Measurements from ENCODE around the gene PPP1R13B. TPM values are rescaled to one million over a fixed set of nuclear protein-coding genes. Genes with fewer than 3 reads are reported as not detected.
A peak's percentile ranks its signal among the peaks of the same experiment; 100 is the strongest.

Gene PPP1R13B
- polyA plus RNA-seq, 2 of the 4 experiments (the other 2 are of a cell fraction), result 2.2 to 2.7 TPM

DNA sequence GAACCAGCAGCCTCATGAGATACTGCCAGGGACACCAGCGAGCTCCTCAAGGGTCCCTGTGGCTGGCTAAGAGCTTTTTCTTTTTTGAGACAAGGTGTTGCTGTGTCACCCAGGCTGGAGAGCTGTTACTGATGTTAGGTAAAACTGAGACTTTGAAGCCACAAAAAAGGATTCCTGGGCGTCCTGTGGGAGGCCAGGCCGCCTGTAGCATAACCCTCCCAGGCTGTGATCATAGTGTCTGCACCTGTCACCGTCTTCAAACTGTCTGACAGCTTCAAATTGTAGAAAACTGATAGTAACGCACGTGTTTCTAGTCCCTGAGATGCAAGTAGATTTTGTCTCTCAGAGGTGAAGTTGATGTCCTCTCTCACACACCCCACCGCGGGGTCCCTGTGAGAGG lies 127.6 kb downstream of the PPP1R13B start (continued):
- TF ChIP-seq, protein P1, sequence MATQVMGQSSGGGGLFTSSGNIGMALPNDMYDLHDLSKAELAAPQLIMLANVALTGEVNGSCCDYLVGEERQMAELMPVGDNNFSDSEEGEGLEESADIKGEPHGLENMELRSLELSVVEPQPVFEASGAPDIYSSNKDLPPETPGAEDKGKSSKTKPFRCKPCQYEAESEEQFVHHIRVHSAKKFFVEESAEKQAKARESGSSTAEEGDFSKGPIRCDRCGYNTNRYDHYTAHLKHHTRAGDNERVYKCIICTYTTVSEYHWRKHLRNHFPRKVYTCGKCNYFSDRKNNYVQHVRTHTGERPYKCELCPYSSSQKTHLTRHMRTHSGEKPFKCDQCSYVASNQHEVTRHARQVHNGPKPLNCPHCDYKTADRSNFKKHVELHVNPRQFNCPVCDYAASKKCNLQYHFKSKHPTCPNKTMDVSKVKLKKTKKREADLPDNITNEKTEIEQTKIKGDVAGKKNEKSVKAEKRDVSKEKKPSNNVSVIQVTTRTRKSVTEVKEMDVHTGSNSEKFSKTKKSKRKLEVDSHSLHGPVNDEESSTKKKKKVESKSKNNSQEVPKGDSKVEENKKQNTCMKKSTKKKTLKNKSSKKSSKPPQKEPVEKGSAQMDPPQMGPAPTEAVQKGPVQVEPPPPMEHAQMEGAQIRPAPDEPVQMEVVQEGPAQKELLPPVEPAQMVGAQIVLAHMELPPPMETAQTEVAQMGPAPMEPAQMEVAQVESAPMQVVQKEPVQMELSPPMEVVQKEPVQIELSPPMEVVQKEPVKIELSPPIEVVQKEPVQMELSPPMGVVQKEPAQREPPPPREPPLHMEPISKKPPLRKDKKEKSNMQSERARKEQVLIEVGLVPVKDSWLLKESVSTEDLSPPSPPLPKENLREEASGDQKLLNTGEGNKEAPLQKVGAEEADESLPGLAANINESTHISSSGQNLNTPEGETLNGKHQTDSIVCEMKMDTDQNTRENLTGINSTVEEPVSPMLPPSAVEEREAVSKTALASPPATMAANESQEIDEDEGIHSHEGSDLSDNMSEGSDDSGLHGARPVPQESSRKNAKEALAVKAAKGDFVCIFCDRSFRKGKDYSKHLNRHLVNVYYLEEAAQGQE (IDR thresholded peaks at IDR 0.05), result no peak
- TF ChIP-seq EHF (CRISPR knock-in tag; IDR thresholded peaks at IDR 0.05) (no peak), TP53 (CRISPR knock-in tag; IDR thresholded peaks at IDR 0.05) (no peak)

DNA sequence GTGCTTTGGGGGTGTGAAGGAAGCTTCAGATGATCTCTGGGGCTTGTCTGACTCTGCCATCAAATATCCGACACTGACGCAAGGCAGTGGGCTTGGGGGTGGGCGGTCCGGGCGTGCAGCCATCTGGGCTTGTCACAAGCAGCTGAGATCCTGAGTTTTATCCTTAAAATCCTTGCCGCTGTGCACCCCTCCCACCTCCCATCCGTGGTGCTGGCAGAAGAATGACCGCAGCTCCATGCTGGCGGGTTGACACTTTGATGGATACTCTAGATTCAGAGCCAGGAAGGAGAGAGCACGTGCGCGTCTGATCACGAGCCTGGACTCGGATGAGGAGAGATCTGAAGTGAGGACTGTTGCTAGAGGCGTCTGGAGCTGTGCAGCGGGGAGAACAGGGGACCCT lies 128.8 kb downstream of the PPP1R13B start:
- ATAC-seq, result no peak
- FAIRE-seq, result no peak
- Histone ChIP-seq H3K4me2 (no peak overlapping the region), H3K9me3 (no peaks in the 10 kb centered on the region), H3K27ac (no peak overlapping the region), H3K4me1 (peaks cover 23% of the 10 kb centered on the region; the same call in 2 of the 3 replicates), H3K4me3 (no peak overlapping the region)
- 92% methylated on average over 16 of the region's 16 CpGs for WGBS (ENCODE audit: missing lambda C conversion rate)
- ChIA-PET POLR2A (no interaction called here), CTCF (interaction anchor here (0.6 to 1.3 kb wide), 8 partner anchors 8 to 96 kb away, joined by 3 to 7 read pairs (median 3); no protein-coding TSS in a partner anchor)
- DNase-seq (ENCODE audit: low read depth in 1 of 2, low spot score in 1 of 2), result no peak
- TF ChIP-seq HOXB5 (CRISPR knock-in tag; IDR thresholded peaks at IDR 0.05) (no peak), RFX5 (IDR thresholded peaks at IDR 0.05) (no peak), HDAC2 (IDR thresholded peaks at IDR 0.05) (no peak), RAD21 (conservative IDR thresholded peaks at IDR 0.05 in 1 of 2, IDR thresholded peaks at IDR 0.05 in 1 of 2) (no peak), NFE2L2 (conservative IDR thresholded peaks at IDR 0.05; ENCODE audit: low read length) (no peak), ZSCAN20 (CRISPR knock-in tag; IDR thresholded peaks at IDR 0.05) (no peak)
- TF ChIP-seq, protein P2, sequence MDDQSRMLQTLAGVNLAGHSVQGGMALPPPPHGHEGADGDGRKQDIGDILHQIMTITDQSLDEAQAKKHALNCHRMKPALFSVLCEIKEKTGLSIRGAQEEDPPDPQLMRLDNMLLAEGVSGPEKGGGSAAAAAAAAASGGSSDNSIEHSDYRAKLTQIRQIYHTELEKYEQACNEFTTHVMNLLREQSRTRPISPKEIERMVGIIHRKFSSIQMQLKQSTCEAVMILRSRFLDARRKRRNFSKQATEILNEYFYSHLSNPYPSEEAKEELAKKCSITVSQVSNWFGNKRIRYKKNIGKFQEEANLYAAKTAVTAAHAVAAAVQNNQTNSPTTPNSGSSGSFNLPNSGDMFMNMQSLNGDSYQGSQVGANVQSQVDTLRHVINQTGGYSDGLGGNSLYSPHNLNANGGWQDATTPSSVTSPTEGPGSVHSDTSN (IDR thresholded peaks at IDR 0.05), result no peak
- TF ChIP-seq, protein P3, sequence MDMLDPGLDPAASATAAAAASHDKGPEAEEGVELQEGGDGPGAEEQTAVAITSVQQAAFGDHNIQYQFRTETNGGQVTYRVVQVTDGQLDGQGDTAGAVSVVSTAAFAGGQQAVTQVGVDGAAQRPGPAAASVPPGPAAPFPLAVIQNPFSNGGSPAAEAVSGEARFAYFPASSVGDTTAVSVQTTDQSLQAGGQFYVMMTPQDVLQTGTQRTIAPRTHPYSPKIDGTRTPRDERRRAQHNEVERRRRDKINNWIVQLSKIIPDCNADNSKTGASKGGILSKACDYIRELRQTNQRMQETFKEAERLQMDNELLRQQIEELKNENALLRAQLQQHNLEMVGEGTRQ (IDR thresholded peaks at IDR 0.05), result no peak

DNA sequence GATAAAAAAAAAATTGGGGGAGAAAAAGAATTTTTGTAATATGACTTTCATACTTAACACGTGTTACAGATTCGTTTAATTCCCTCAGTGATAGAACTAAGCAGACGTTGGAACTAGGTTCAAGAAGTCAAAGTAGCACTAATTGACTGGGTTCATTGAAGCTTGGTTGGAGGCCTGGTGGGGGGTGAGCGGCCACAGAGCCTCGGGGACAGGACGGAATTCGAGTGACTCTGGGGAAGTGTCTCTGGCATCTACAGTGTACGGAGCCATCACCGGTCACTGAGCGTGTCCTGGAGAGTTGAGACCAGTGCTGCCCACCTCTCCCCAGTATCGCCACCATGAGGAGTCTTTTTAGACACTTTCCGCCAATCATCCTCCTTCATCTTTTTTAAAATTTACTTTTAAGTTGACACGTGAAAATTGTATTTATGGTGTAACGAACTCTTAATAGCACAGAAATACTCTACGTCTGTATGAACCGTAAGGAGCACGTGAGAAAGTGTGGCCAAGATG lies 130.4 kb downstream of the PPP1R13B start:
- WGBS (ENCODE audit: missing lambda C conversion rate), result 81% methylated on average over 17 of the region's 17 CpGs
- ATAC-seq (no peak), DNase-seq (ENCODE audit: low read depth in 1 of 2, low spot score in 1 of 2) (no peak), FAIRE-seq (no peak)
- TF ChIP-seq CEBPB (IDR thresholded peaks at IDR 0.05) (no peak), SMC3 (IDR thresholded peaks at IDR 0.05) (no peak), FOXS1 (CRISPR knock-in tag; IDR thresholded peaks at IDR 0.05) (no peak), NPAS2 (CRISPR knock-in tag; IDR thresholded peaks at IDR 0.05; ENCODE audit: borderline replicate concordance) (no peak), HOXB5 (CRISPR knock-in tag; IDR thresholded peaks at IDR 0.05) (no peak), HOXA7 (CRISPR knock-in tag; IDR thresholded peaks at IDR 0.05) (no peak), SREBF2 (IDR thresholded peaks at IDR 0.05) (no peak), RFX5 (IDR thresholded peaks at IDR 0.05) (no peak), FOSL2 (IDR thresholded peaks at IDR 0.05) (no peak), FOSL2 (CRISPR knock-in tag; IDR thresholded peaks at IDR 0.05) (no peak), TFCP2L1 (CRISPR knock-in tag; IDR thresholded peaks at IDR 0.05) (no peak), KDM5A (IDR thresholded peaks at IDR 0.05) (no peak), RAD21 (conservative IDR thresholded peaks at IDR 0.05 in 1 of 2, IDR thresholded peaks at IDR 0.05 in 1 of 2) (no peak), GATA3 (IDR thresholded peaks at IDR 0.05; ENCODE audit: borderline replicate concordance) (no peak), MYC (IDR thresholded peaks at IDR 0.05; ENCODE audit: borderline replicate concordance, low read length) (no peak), ESRRA (IDR thresholded peaks at IDR 0.05; ENCODE audit: borderline replicate concordance, low read length) (no peak), FOSB (CRISPR knock-in tag; IDR thresholded peaks at IDR 0.05) (no peak)
- TF ChIP-seq, protein P3 (IDR thresholded peaks at IDR 0.05), result no peak
- POLR2A ChIA-PET, result no interaction called here
- Histone ChIP-seq H3K4me1 (peaks cover 22% of the 10 kb centered on the region; the same call in 2 of the 3 replicates), H3K4me3 (peak overlapping the region; percentile 80; the same call in 2 of the 3 replicates), H3K27ac (peak overlapping the region in 1 of 2 experiments; percentile 95; a peak in 2 of 6 replicates), H3K9me3 (no peaks in the 10 kb centered on the region), H3K4me2 (peak overlapping the region; percentile 84)
- CTCF ChIA-PET, result no interaction called here

Data from A549 (cell line).